Neural progenitor cell (in vitro differentiated cells): ENCODE measurements around the gene CXCL17. TPM values are rescaled to one million over a fixed set of nuclear protein-coding genes. Genes with fewer than 3 reads are reported as not detected.
A peak's percentile ranks its signal among the peaks of the same experiment; 100 is the strongest.

Experiments
- DNase-seq: peaks from one replicate; pipeline ENCODE4 v3.0.0-alpha.2; 2016; ENCODE audit warnings: low spot score
- H2AFZ ChIP-seq: fragments of 200-600 bp; sonication (generic); replicated peaks from 2 replicates; pipeline ENCODE4 v1.6.1; 2016; ENCODE audit warnings: antibody characterized with exemption
- H3F3A ChIP-seq: fragments of 200-600 bp; sonication (generic); 2 replicates; pipeline ENCODE4 v1.6.1; 2016; ENCODE audit warnings: antibody characterized with exemption, low read depth
- H3K27ac ChIP-seq: fragments of 200-600 bp; sonication (generic); 2 replicates; pipeline ENCODE4 v1.5.1; 2016; ENCODE audit warnings: mild to moderate bottlenecking
- H3K27me3 ChIP-seq: fragments of 200-600 bp; sonication (generic); 2 replicates; pipeline ENCODE4 v1.6.1; 2016; ENCODE audit warnings: mild to moderate bottlenecking, moderate library complexity
- H3K36me3 ChIP-seq: fragments of 200-600 bp; sonication (generic); 2 replicates; pipeline ENCODE4 v1.5.1; 2016
- H3K4me1 ChIP-seq: fragments of 200-600 bp; sonication (generic); 2 replicates; pipeline ENCODE4 v1.6.1; 2016; ENCODE audit warnings: mixed run types
- H3K4me2 ChIP-seq: fragments of 200-600 bp; sonication (generic); 2 replicates; pipeline ENCODE4 v1.6.1; 2016
- H3K4me3 ChIP-seq: fragments of 200-600 bp; sonication (generic); 2 replicates; pipeline ENCODE4 v1.5.1; 2016
- H3K79me2 ChIP-seq: fragments of 200-600 bp; sonication (generic); 2 replicates; pipeline ENCODE4 v1.6.1; 2016; ENCODE audit warnings: low read depth
- H3K9ac ChIP-seq: fragments of 200-600 bp; sonication (generic); 2 replicates; pipeline ENCODE4 v1.6.1; 2016
- H3K9me3 ChIP-seq: fragments of 200-600 bp; sonication (generic); 2 replicates; pipeline ENCODE4 v1.5.1; 2016; ENCODE audit warnings: low read depth
- H4K20me1 ChIP-seq: fragments of 200-600 bp; sonication (generic); 2 replicates; pipeline ENCODE4 v1.6.1; 2016; ENCODE audit warnings: low read depth
- H3K27ac Mint-ChIP-seq: 3 replicates; pipeline ENCODE4 v1.8.0; 2021; ENCODE audit warnings: mixed read lengths
- H3K27me3 Mint-ChIP-seq: 2 replicates; pipeline ENCODE4 v1.8.0; 2022; ENCODE audit warnings: low read depth, mild to moderate bottlenecking, inconsistent platforms, moderate library complexity, mixed read lengths; ENCODE audit not compliant: insufficient read depth
- H3K36me3 Mint-ChIP-seq: 3 replicates; pipeline ENCODE4 v1.8.0; 2021; ENCODE audit warnings: mixed read lengths
- H3K4me1 Mint-ChIP-seq: 3 replicates; pipeline ENCODE4 v1.8.0; 2021; ENCODE audit warnings: mixed read lengths
- H3K4me3 Mint-ChIP-seq: 3 replicates; pipeline ENCODE4 v1.8.0; 2021; ENCODE audit warnings: mild to moderate bottlenecking, moderate library complexity, mixed read lengths
- H3K9me3 Mint-ChIP-seq: 3 replicates; pipeline ENCODE4 v1.8.0; 2020; ENCODE audit warnings: mixed read lengths
- CTCF ChIP-seq: fragments of 200-600 bp; sonication (generic); IDR thresholded peaks from 2 replicates; pipeline ENCODE4 v1.5.1; 2017; ENCODE audit warnings: antibody characterized with exemption, mild to moderate bottlenecking
- EZH2 ChIP-seq: fragments of 200-600 bp; sonication (generic); IDR thresholded peaks from 2 replicates; pipeline ENCODE4 v1.6.1; 2017; ENCODE audit warnings: antibody characterized with exemption, mild to moderate bottlenecking, moderate library complexity
- EZH2phosphoT487 ChIP-seq: fragments of 200-600 bp; sonication (generic); IDR thresholded peaks from 2 replicates; pipeline ENCODE4 v1.6.1; 2017; ENCODE audit warnings: antibody characterized with exemption
- total RNA-seq: library from RNA; depleted of rRNA; stranded (reverse); fragments of >200 nt; gene quantifications from 2 replicates; pipeline ENCODE4 v1.2.3, GENCODE V29; 2015; ENCODE audit warnings: low replicate concordance

CXCL17 gene
- total RNA-seq, 1 donor from 2014 or later: not detected

- H3K4me1 ChIP-seq: peaks cover 14% of the 10 kb centered on the region
- no peaks in the 10 kb centered on the region for H3K9me3 ChIP-seq
- peaks cover 13% of the 10 kb centered on the region for H3K79me2 ChIP-seq
- H3K27me3 ChIP-seq: peaks cover 5% of the 10 kb centered on the region
- no peak overlapping the region for H3K27ac ChIP-seq
- peak overlapping the region; percentile 93 for H3K4me3 Mint-ChIP-seq
- H3K36me3 ChIP-seq: no peaks in the 10 kb centered on the region
- TF ChIP-seq EZH2phosphoT487 (no peak), CTCF (peak; percentile 84), EZH2 (peak; percentile 43)
- peak overlapping the region; percentile 74 for H2AFZ ChIP-seq
- peak overlapping the region; percentile 47 for H3K9ac ChIP-seq
- peak; percentile 90 for DNase-seq
- no peaks in the 10 kb centered on the region for H3K9me3 Mint-ChIP-seq
- peaks cover 3% of the 10 kb centered on the region for H3K36me3 Mint-ChIP-seq
- peaks cover 46% of the 10 kb centered on the region for H4K20me1 ChIP-seq
- peaks cover 26% of the 10 kb centered on the region for H3F3A ChIP-seq
- peaks cover 13% of the 10 kb centered on the region for H3K27me3 Mint-ChIP-seq
- peaks cover 29% of the 10 kb centered on the region for H3K4me1 Mint-ChIP-seq
- H3K27ac Mint-ChIP-seq: peak overlapping the region; percentile 90
- peak overlapping the region; percentile 70 for H3K4me3 ChIP-seq
- peak overlapping the region; percentile 92 for H3K4me2 ChIP-seq
These were observed 41.1 kb downstream of the CXCL17 start for GRCh38 chr19:42401365-42402303.

GRCh38 chr19:42400404-42400803 lies 42.3 kb downstream of the CXCL17 start:
- Histone ChIP-seq H3K4me3 (no peak overlapping the region), H3K27me3 (peaks cover 5% of the 10 kb centered on the region), H3K9ac (no peak overlapping the region), H3K4me1 (peaks cover 14% of the 10 kb centered on the region), H4K20me1 (peaks cover 39% of the 10 kb centered on the region), H3K36me3 (no peaks in the 10 kb centered on the region), H2AFZ (no peak overlapping the region), H3K79me2 (peaks cover 13% of the 10 kb centered on the region), H3K9me3 (no peaks in the 10 kb centered on the region), H3K4me2 (peak overlapping the region; percentile 92), H3F3A (peaks cover 26% of the 10 kb centered on the region), H3K27ac (no peak overlapping the region)
- peaks cover 13% of the 10 kb centered on the region for H3K27me3 Mint-ChIP-seq
- no peaks in the 10 kb centered on the region for H3K9me3 Mint-ChIP-seq
- H3K27ac Mint-ChIP-seq: no peak overlapping the region
- no peak for DNase-seq
- TF ChIP-seq EZH2phosphoT487 (no peak), CTCF (no peak), EZH2 (no peak)
- H3K36me3 Mint-ChIP-seq: peaks cover 2% of the 10 kb centered on the region
- peak overlapping the region; percentile 93 for H3K4me3 Mint-ChIP-seq
- peaks cover 39% of the 10 kb centered on the region for H3K4me1 Mint-ChIP-seq

- TF ChIP-seq EZH2 (no peak), CTCF (peak; percentile 2), EZH2phosphoT487 (no peak)
- H2AFZ ChIP-seq: peak overlapping the region; percentile 58
- H3K27me3 ChIP-seq: peaks cover 9% of the 10 kb centered on the region
These were observed 45.2 kb downstream of the CXCL17 start for GRCh38 chr19:42397263-42398166.

More at GRCh38 chr19:42397263-42398166, 45.2 kb downstream of the CXCL17 start:
- Mint-ChIP-seq H3K27ac (peak overlapping the region; percentile 96), H3K4me3 (peak overlapping the region; percentile 89), H3K4me1 (peaks cover 42% of the 10 kb centered on the region), H3K9me3 (no peaks in the 10 kb centered on the region), H3K27me3 (peaks cover 19% of the 10 kb centered on the region), H3K36me3 (peaks cover 2% of the 10 kb centered on the region)
- Histone ChIP-seq H3K9ac (peak overlapping the region; percentile 71), H3K4me2 (peak overlapping the region; percentile 96), H3F3A (peaks cover 22% of the 10 kb centered on the region), H3K9me3 (no peaks in the 10 kb centered on the region), H4K20me1 (peaks cover 14% of the 10 kb centered on the region), H3K79me2 (peaks cover 13% of the 10 kb centered on the region), H3K4me1 (peaks cover 9% of the 10 kb centered on the region), H3K4me3 (peak overlapping the region; percentile 74), H3K36me3 (no peaks in the 10 kb centered on the region), H3K27ac (no peak overlapping the region)
- DNase-seq: no peak
